Measurements from ENCODE around the gene FAM161B.
"Not testable (repeated sequence)": the region's sequence is repeated elsewhere in the genome, so short reads cannot be mapped to it uniquely, and the experiment has no call there.

FAM161B gene, protein sequence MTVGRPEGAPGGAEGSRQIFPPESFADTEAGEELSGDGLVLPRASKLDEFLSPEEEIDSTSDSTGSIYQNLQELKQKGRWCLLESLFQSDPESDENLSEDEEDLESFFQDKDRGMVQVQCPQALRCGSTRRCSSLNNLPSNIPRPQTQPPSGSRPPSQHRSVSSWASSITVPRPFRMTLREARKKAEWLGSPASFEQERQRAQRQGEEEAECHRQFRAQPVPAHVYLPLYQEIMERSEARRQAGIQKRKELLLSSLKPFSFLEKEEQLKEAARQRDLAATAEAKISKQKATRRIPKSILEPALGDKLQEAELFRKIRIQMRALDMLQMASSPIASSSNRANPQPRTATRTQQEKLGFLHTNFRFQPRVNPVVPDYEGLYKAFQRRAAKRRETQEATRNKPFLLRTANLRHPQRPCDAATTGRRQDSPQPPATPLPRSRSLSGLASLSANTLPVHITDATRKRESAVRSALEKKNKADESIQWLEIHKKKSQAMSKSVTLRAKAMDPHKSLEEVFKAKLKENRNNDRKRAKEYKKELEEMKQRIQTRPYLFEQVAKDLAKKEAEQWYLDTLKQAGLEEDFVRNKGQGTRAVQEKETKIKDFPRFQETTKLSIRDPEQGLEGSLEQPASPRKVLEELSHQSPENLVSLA

DNA sequence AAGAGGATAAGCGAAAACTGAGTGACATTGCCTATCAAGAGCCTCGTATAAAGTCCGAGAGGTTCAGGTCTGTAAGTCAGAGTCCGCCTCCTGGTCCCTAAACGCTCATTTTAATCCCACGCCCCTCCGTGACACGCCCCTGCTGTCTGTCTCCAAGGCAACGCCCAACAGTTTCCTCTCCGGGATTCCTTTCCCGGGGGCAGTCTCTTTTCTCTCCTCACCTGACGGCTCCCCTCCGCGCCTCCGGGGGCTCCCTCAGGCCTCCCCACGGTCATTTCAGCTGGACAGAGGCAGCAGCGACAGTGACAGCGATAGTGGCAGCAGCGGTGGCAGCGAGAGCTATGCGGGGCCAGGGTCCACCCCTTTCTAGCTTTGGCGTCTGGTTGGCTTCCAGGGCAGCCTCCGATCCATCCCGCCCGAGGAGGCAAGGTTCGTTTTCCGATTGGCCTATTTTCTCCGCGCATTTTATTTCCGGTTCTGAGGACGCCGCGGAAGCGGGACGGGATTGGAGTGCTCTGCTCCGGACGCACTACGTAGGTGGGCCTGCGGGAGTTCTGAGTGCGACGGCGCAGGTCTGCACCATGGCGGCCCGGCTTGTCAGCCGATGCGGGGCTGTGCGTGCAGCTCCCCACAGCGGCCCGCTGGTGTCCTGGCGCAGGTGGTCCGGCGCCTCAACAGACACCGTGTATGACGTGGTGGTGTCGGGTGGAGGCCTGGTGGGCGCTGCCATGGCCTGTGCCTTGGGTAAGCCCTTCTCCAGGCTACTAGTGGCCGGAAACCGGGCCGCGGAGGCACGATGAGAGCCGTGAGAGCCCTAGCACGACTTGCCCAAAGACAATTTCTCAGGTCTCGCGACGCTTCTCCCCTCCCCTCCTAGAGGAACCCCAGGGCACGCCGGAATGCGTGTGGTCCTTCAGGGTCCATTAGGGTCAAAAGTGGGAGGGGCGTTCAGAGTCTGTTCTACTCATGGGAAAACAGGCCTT lies at the start of gene FAM161B, which contains the start of gene COQ6:
Gene FAM161B (minus strand): TSS at position 343 of the 983 bp plus-strand sequence. CDS start 68 bp downstream, at position 275.
Gene COQ6 (plus strand): TSS at position 551 of the 983 bp plus-strand sequence. CDS start 31 bp downstream, at position 582.
- in situ Hi-C loops (cut with MboI; ENCODE audit: low sequenced_read_pairs) = no loop called here

DNA sequence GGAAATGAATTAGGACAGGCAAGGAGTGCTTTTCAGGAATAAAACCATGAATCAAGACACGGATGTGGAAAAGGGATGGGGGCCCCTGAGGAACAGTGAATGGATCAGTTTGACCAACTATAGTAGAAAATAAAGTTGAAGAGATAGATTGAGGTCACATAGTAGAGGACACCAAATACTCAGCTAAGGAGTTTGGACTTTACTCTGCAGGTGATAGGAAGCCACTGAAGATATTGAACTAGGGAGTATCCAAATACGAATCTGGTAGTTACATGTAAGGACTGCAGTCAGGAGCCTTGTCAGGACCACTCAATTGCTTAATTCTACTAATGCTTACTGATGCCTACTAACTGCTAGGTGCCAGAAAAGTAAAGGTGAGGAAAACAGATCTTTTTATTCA lies 48.8 kb upstream of the FAM161B start:
- in situ Hi-C loops (cut with MboI; ENCODE audit: low sequenced_read_pairs) = no loop called here

DNA sequence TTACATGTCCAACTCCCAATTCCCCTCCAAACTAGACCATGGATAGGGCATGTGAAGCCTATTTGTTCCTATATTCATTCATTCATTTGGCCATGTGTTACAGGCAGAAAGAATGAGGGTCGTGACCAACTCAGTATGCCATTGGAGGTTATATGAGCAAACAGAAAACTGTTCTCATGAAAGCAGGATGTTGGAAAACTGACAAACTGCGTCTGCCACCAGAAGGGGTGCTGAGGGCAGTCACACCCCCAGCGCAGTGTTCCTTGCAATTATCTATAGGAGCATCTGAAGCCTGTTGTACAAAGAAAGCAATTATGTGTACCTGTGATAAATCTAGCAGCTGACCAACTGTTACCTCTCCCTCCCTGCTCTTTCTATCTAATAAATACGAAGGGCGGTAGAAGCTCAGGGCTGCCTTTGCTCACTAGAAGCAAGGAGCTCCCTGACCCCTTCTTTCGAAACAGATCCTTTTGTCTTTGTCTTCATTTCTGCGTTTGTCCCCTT lies 48.1 kb upstream of the FAM161B start:
- in situ Hi-C loops (cut with MboI; ENCODE audit: low sequenced_read_pairs) = no loop called here

DNA sequence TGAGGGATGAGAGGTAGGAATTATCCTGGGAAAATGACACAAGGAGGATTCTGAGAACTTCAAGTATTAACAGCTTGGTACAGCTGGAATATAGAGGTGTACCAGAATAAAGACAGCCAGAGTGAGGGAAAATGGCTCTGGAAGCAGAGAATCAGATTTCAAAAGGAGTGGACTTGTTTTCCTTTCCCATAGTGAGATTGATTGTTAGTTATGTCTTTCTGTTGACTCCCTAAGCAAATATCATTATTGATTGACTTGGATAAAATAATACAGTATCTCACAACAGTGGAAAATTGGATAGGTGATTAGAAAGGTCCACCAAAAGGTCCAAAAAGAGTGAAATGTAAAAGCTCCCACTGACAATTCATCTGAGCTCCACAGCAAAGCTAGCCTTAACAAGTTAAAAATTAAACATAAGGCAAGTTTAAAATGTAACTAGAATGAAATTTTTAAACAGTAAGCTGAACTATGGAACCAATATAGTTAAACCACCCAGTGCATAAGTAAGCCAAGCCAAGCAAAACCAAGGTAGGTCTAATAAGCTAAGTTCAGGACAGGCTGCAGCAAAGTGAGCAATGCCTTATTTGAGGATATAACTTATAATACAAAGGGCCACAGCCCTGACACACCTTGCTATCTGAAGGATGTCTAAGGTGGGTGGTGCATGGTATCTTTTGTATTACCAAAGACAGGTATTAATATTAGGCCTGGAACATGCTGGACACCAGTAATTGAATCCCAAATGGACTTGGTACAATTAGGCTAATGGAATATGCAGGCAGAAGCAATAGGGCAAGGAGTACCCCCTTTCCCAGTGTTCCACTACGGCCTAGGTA lies 47.4 kb upstream of the FAM161B start:
- in situ Hi-C loops (cut with MboI; ENCODE audit: low sequenced_read_pairs) = no loop called here

DNA sequence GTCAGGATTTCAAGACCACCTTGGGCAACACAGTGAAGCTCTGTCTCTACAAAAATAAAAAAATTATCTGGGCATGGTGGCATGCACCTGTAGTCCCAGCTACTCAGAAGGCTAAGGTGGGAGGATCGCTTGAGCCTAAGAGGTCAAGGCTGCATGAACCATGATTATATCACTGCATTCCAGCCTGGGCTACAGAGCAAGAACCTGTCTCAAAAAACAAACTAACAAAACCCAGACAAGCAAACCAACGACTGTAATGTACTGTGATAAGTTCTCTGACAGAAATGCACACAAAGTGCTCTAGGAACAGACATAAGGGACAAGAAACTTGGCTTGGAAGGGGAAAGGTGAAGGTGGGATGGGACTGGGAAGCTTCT lies 46.8 kb upstream of the FAM161B start:
- in situ Hi-C loops (cut with MboI; ENCODE audit: low sequenced_read_pairs) = no loop called here

DNA sequence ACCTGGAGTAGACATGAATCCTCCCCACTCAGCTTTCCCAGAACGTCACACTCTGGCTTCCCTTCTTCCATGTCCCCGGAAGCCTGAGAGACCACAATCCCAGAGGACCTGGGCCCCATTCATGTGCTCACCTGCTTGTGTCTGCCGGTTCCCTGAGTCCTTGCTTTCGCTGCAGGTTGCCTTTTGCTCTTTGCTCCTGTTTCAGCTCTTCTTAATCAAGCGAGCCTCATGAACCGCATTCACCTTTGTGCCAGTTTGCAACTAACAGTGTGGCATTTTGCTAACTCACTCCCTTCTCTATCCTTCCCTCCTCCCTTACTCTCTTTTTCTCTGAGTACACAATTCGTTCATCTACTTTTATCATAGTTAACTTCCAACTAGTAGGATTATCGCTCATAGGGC lies 46.1 kb upstream of the FAM161B start:
- in situ Hi-C loops (cut with MboI; ENCODE audit: low sequenced_read_pairs) = no loop called here

DNA sequence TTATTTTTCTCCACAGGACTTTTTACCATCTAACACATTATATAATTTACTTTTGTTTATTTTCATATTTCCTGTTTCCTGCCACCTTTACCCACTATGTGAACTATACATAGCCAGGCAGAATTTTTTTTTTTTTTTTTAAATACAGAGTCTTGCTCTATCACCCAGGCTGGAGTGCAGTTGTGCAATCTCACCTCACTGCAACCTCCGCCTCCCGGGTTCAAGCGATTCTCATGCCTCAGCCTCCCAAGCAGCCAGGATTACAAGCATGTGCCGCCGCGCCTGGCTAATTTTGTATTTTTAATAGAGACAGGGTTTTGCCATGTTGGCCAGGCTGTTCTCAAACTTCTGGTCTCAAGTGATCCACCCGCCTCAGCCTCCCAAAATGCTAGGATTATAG lies 45.0 kb upstream of the FAM161B start:
- in situ Hi-C loops (cut with MboI; ENCODE audit: low sequenced_read_pairs) = not testable (repeated sequence)

DNA sequence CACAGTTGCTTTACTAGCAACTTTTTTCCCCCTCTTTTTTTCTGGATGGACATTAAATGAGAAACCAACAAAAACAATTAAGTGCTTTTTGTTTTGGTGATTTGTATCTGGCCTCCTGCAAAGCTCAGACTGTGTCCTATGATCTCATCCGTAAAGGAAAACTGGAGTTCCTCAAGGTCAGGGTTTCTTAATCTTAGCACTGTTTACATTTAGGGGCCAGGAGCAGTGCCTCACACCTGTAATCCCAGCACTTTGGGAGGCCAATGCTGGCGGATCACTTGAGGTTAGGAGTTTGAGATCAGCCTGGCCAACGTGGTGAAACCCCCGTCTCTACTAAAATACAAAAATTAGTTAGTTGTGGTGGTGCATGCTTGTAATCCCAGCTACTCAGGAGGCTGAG lies 41.2 kb upstream of the FAM161B start:
- in situ Hi-C loops (cut with MboI; ENCODE audit: low sequenced_read_pairs) = no loop called here

DNA sequence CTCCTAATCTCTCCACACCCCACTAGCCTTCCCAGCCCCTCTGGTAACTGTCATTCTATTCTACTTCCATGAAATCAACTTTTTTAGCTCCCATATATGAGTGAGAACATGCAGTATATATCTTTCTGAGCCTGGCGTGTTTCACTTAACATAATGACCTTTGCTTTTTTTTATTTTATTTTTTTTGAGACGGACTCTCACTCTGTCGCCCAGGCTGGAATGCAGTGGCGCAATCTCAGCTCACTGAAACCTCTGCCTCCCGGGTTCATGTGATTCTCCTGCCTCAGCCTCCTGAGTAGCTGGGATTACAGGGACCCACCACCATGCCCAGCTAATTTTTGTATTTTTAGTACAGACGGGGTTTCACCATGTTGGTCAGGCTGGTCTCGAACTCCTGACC lies 38.8 kb upstream of the FAM161B start:
- in situ Hi-C loops (cut with MboI; ENCODE audit: low sequenced_read_pairs) = not testable (repeated sequence)

DNA sequence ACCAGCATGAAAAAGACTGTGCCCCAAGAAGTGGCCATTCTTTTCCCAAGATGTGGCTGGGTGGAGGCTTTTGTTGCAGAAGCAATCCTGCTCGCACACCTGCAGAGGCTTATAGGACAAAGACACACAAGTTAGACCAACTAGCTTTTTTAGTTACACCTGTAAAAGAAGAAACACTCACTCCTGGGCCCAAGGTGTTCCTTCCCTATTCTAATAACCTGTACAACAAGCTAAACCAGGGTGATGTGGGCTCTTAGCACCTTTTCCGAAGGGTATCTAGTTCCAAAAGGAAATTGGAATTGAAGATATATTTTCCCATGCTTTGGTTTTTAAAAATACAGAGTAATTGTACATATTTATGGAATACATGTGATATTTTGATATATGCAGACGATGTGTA lies 38.2 kb upstream of the FAM161B start:
- in situ Hi-C loops (cut with MboI; ENCODE audit: low sequenced_read_pairs) = no loop called here

DNA sequence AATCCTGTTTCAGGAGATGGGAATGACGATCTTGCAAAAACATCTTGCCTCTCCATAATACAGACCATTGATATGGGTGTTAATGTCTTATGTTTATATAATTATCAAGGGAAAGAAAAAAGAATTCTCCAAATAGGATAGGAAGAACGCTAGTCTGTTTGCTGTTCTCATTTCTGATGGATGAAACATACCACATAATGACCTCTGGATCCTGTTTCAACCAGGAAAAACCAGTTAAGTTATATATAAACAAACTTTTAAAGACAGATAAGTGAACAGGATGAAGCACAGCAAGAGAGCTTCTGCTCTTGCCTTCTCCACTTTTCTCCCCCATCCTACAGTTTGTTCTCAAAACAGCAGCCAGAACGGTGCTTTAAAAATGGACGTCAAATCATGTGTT lies 28.0 kb upstream of the FAM161B start:
- in situ Hi-C loops (cut with MboI; ENCODE audit: low sequenced_read_pairs) = no loop called here

DNA sequence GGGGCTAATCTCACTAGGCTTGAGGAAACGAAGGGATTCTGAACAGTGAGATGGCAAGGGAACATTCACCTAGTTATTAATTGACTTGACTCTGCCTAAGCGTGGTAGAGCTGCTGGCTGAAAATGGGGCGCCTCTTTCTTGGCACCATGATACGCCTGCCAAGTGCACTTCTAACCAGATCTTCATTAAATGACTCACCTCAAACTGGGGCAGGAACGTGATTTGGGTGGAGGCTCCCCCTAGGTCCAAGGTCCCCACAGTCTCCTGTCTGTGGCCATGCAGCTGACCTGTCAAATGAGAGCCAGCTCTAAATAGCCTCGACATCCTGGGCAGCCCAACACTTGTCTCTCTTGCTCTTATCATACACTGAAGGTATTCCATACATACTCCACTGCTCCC lies 26.2 kb upstream of the FAM161B start:
- in situ Hi-C loops (cut with MboI; ENCODE audit: low sequenced_read_pairs) = no loop called here

DNA sequence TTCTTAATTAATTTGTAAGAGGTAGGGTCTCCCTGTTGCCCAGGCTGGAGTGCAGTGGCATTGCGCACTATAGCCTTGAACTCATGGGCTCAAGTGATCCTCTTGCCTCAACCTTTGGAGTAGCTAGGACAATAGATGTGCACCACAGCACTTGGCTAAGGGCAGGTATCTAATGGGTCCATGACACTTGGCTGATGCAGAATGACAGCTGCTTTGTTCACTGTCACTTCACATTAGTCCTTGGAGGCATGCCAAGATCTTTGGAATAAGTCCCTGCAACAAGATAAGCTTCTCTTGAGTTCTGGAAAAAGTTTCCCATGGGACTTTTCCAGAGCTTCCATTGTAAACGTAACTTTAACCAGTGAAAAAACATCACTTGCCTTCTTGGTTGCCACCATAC lies 23.6 kb upstream of the FAM161B start:
- in situ Hi-C loops (cut with MboI; ENCODE audit: low sequenced_read_pairs) = no loop called here

DNA sequence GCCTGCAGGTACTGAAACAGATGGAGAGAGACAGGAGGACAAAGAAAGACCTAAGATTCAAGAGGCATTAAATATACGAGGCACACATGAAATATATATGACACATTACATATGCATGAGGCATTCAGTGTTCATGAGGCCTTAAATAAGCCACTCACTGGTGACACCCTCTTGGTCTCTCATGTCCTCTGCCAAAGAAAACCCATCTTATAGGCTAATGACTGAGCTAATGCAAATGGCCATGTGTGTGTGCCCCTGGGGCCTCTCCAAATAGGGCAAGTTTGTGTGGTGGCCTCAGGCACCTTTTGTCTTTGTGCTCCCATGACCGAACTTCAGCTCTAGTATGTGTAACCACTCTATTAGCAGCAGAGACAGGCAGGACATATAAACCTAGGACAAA lies 19.0 kb upstream of the FAM161B start:
- in situ Hi-C loops (cut with MboI; ENCODE audit: low sequenced_read_pairs) = no loop called here

DNA sequence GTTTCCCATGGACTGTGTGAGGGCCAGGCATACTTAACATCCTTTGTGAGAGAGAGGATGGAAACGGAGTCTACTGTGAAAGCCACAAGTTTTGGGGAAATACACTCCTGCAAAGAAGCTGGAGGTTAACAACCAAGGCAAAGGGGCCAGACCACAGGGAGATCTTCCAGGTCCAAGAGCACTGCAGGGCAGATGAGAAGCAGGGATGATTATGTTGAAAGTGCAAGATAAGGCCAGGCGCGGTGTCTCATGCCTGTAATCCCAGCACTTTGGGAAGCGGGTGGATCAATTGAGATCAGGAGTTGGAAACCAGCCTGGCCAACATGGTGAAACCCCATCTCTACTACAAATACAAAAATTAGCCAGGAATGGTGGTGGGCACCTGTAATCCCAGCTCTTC lies 15.3 kb upstream of the FAM161B start:
- in situ Hi-C loops (cut with MboI; ENCODE audit: low sequenced_read_pairs) = no loop called here

DNA sequence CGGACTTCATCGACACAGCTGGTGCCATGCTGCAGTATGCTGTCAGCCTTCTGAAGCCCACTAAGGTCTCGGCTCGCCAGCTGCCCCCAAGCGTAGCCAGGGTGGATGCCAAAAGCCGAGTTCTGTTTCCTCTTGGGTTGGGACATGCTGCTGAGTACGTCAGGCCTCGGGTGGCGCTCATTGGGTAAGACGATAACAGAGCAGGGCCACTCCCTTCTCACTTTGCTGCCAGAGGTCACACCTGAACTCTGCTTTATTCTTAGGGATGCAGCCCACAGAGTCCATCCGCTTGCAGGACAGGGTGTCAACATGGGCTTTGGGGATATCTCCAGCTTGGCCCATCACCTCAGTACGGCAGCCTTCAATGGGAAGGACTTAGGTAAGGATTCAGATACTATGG lies 11.3 kb upstream of the FAM161B start:
- in situ Hi-C loops (cut with MboI; ENCODE audit: low sequenced_read_pairs) = no loop called here

DNA sequence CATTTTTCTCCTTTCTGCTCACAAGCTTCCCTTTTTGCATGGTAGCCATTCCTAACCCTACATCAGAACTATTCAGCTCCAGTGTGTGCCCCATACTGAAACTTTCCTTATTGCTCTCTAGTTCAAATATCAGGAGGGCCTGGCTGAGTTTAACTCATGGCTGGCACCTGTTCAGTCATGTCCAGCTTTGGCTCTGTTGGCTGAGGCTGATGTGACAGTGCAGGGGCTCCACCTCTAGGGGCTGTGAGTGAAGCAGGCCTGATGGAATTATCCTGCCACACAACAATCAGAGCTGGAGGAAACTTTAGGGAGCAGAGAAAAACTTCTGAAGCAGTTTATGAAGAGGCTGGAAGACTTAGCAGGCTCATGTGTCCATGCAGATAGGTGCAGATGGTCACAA lies 8.7 kb upstream of the FAM161B start:
- in situ Hi-C loops (cut with MboI; ENCODE audit: low sequenced_read_pairs) = no loop called here

DNA sequence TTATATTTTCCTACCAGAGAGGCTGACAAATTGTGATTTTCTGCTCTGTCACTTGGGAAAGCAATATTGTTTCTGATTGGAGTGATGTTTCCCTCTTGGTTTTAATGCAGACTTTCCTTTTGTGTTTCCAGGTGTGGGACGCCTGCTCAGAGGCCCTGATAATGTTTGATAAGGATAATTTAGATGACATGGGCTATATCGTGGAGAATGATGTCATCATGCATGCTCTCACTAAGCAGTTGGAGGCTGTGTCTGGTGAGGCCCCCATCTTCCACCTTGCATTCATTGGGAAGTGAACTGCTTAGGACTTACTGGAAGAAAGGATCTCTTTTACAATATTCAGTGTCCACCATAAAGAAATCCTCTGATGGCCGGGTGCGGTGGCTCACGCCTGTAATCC lies 5.8 kb upstream of the FAM161B start:
- in situ Hi-C loops (cut with MboI; ENCODE audit: low sequenced_read_pairs) = no loop called here

DNA sequence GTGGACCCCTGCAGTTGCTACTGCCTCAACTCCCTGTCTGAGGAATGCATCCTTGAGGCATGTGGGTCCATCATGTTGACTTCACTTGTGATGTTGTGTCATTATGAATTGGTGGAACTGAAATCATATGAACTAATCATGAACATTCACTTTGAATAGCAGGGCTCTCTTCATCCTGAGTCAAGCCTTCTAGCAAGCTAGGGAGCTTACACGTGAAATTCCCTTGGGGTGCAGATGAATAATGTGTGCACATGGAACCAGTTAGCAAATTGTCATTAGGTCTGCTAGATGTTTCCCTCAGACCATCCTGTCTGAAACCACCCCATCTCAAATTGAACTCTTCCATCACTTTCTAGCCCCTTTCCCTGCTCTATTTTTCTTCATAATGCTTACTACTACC lies 3.8 kb upstream of the FAM161B start:
- in situ Hi-C loops (cut with MboI; ENCODE audit: low sequenced_read_pairs) = no loop called here

DNA sequence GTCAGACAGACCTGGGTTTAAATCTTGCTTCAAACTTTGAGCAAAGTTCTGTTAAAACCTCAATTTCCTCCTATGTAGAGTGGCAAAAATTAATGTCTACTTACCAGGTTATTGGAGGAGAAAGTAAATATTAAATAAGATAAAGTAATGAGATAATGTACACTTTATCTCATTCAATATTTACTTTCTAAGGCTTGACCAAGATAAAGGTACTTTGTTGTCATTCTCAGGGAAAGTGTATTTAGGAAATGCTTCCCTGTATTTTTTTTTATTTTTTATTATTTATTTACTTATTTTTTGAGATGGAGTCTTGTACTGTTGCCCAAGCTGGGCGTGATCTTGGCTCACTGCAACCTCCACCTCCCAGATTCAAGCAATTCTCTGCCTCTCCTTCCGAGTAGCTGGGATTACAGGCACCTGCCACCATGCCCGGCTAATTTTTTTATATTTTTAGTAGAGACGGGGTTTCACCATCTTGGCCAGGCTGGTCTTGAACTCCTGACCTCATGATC lies 4.7 kb downstream of the FAM161B start:
- in situ Hi-C loops (cut with MboI; ENCODE audit: low sequenced_read_pairs) = no loop called here

Data from hTERT RPE-1 (cell line).